Activated T-cell treated with anti-CD3 and anti-CD28 coated beads for 1 hour (primary cell): ENCODE data around the gene CASQ1.

ENCODE experiments used
- DNase-seq: peaks from one replicate; pipeline ENCODE4 v3.0.0-alpha.2; 2020; ENCODE audit warnings: low read depth

Gene CASQ1

GRCh38 chr1:160226623-160227022, 36.2 kb downstream of the CASQ1 start:
- DNase-seq, result no peak

DNA sequence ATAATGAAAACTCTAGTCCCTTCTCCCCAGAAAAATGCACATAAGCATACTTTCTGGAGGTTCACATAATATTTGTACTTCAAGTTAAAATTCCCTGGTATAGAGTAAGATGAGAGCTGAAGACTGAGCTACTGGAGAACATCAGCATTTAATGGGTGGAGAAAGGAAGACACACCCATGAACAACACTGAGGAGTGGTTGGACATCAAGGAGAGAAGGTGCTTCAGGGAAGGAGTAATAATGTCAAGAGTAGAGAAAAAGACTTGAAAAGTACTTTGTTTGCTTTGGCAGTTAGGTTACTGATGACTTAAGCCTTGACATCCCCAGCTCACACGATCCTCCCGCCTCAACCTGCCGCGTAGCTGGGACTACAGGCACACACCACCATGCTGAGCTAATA, 36.7 kb downstream of the CASQ1 start:
- no peak for DNase-seq

- no peak for DNase-seq
Observed at GRCh38 chr1:160227561-160227960, 37.2 kb downstream of the CASQ1 start.

DNA sequence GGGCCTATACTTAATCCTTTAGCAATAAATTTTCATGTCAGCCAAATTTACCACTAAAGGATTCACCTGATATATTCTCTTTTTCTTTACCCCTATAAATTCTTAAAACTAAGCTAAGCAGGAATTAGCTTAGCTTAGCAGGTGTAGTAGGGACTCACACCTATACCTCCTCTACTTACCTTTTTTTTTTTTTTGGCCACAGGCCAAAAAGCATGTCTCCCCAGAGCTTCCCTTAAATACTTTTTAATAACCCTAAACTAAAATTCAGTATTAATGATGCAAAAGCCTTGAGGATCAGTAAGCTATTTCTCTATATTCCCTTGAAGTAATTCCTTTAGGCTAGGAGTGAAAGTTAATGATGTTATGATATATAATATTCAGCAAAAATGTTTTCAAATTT, 38.1 kb downstream of the CASQ1 start:
- DNase-seq, result no peak

- no peak for DNase-seq
Observed at GRCh38 chr1:160232911-160233310, 42.5 kb downstream of the CASQ1 start.

DNA sequence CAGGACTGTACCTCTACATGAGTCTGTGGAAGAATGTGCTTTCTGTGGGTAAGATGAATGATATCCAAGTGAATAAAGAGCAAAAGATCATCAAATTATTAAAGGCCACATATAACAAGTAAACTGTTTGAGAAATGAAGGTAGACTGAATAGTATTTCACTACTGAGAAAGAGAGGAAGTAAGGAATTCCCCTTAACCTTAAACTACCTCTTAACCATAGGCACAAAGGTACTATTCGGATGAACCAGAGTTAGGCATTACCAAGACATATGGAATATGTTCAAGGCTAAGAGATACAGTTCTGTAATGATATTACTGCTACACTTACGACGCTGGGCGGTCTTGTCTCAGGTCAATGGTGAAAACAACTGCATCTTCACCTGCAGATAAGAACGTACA, 46.4 kb downstream of the CASQ1 start:
- DNase-seq, result no peak

GRCh38 chr1:160237558-160237957, 47.2 kb downstream of the CASQ1 start:
- no peak for DNase-seq

GRCh38 chr1:160238408-160238807, 48.0 kb downstream of the CASQ1 start:
- DNase-seq, result no peak

DNA sequence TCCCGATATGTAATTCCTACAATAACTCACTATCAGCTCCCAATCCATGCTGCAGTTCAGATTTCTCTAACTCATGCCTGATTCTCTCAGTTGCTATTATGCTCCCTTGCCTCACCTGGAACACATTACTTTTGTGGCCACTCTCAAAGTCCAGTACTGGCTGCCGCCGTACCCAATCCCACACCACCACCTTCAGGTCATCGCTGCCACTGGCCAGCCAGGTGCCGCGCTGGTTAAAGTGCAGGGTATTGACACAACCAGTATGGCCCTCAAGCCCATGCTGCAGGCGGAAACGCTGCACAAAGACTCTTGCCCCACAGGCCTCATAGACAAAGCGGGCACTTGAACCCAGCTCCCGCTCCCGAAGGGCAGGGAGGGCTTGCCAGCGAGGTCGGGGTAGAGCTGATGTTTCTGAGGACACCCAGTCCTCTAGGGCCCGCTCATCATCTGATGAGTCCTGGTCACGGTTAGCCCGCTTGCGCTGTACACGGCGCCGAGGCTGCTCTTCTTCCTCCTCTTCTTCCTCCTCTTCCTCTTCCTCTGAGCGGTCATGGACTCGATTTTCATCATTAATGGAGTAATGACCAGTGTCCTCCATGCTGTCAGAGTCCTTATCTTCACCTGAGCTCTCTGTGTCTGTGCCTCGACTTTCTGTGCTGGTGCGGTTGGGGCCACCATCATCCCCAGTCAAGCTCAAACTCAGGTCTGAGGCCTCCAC, 49.4 kb downstream of the CASQ1 start:
- DNase-seq, result no peak

GRCh38 chr1:160243767-160244166, 53.4 kb downstream of the CASQ1 start:
- DNase-seq, result no peak

DNA sequence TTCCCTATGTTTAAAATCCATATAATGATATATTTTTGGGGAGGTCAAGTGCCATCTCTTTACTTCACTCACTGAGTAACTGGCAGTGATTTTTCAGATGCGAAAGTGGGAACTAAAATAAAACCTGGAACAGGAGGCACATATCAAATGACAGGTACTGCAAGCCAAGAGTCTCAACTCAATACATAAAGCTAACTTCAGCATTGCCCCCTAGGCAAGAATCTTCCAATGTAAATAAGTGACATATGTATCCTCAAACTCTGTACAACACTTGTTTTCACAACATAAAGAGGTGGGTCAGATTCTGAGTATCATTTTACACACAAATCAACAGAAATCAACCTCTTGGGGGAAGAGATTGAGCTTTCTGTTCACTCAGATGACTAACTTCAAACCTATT, 53.8 kb downstream of the CASQ1 start:
- DNase-seq, result no peak

DNA sequence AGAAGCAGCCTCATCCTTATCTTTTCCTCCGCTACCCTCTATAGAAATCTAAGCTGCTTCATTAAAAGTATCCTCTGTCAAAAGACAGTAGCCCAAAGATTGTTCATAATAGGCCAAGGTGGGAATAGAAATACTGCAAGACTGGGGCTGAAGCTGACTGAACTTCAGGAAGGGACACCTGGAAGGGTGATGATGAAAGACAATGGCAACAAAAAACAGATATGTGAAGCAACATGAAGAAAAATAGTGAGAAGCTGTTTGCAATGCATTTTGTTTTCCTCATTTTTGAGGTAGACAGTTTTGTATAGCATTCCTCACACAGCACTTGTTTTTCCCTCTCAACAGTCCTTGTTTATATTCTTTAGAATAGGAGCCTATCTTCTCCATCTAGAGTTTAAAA, 55.1 kb downstream of the CASQ1 start:
- no peak for DNase-seq

DNA sequence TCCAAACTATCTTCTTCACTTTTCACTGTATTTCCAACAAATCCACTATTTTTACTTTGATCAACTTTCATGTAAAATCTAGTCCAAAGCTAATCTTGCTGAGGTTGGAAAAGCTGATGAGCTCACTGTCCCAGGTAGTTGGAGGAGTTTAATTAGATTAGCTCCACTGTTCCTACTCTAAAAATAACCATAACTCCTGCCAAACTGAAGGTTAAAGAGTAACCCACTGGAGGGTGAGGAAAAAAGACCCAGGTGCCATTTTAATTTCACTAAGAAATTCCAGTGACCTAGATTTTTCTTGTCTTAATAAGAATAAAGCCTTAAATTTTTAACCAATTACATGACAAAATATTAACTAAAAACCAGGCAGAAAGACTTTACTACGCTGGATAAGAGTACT, 56.7 kb downstream of the CASQ1 start:
- no peak for DNase-seq

DNA sequence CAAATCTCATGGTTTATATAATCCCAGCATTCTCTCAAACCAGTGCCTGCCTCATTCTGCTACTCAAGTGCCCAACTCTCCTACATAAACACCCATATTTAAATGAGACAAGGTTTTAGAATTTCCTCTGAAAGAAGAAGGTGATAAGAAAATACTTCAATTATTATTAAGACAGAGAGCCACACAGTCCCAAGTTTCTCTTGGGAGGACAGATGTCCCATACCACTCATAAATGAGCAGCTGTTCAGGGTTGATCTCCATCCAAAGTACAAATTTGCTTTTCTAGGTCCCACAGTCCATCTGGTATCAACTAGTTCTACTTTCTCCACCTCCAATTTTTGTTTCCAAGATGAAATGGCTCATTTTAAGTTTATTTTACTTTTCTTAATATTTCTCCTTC, 60.6 kb downstream of the CASQ1 start:
- no peak for DNase-seq
